ENCODE measurements around the gene SETDB2. TPM values are rescaled to one million over a fixed set of nuclear protein-coding genes. Genes with fewer than 3 reads are reported as not detected.

SETDB2 gene
- total RNA-seq, 1 experiment from 2014 or later: 5.9 TPM

GRCh38 chr13:49419276-49419675 is 24.8 kb upstream of the SETDB2 start:
- no peak overlapping the region for H3K27ac Mint-ChIP-seq
- no peak for ATAC-seq
- H3K36me3 Mint-ChIP-seq: no peaks in the 10 kb centered on the region
- no peaks in the 10 kb centered on the region for H3K9me3 Mint-ChIP-seq
- ChIA-PET POLR2A (no interaction called here), CTCF (no interaction called here)
- H3K27me3 Mint-ChIP-seq (ENCODE audit: low read depth): peaks cover 36% of the 10 kb centered on the region
- peaks cover 4% of the 10 kb centered on the region for H3K4me1 Mint-ChIP-seq
- no peak overlapping the region for H3K4me3 Mint-ChIP-seq
- TF ChIP-seq FOXP4 (CRISPR knock-in tag; IDR thresholded peaks at IDR 0.05) (no peak), EMX1 (CRISPR knock-in tag; IDR thresholded peaks at IDR 0.05) (no peak), CREB1 (CRISPR knock-in tag; IDR thresholded peaks at IDR 0.05) (no peak), NR3C1 (CRISPR knock-in tag; conservative IDR thresholded peaks at IDR 0.05; ENCODE audit: low read depth) (no peak), ZNF263 (CRISPR knock-in tag; IDR thresholded peaks at IDR 0.05; ENCODE audit: low read depth) (no peak), ZBTB21 (CRISPR knock-in tag; IDR thresholded peaks at IDR 0.05; ENCODE audit: borderline replicate concordance) (no peak), ZNF232 (CRISPR knock-in tag; IDR thresholded peaks at IDR 0.05) (no peak), GABPB1 (CRISPR knock-in tag; IDR thresholded peaks at IDR 0.05) (no peak), HMGA2 (CRISPR knock-in tag; IDR thresholded peaks at IDR 0.05) (no peak)
- TF ChIP-seq, protein P1, sequence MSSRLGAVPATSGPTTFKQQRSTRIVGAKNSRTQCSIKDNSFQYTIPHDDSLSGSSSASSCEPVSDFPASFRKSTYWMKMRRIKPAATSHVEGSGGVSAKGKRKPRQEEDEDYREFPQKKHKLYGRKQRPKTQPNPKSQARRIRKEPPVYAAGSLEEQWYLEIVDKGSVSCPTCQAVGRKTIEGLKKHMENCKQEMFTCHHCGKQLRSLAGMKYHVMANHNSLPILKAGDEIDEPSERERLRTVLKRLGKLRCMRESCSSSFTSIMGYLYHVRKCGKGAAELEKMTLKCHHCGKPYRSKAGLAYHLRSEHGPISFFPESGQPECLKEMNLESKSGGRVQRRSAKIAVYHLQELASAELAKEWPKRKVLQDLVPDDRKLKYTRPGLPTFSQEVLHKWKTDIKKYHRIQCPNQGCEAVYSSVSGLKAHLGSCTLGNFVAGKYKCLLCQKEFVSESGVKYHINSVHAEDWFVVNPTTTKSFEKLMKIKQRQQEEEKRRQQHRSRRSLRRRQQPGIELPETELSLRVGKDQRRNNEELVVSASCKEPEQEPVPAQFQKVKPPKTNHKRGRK (CRISPR knock-in tag; IDR thresholded peaks at IDR 0.05; ENCODE audit: borderline replicate concordance): no peak
- DNase-seq (ENCODE audit: low spot score): no peak

GRCh38 chr13:49421391-49421790 is 22.7 kb upstream of the SETDB2 start:
- no peak overlapping the region for H3K27ac Mint-ChIP-seq
- ChIA-PET CTCF (interaction anchor here (1.4 kb wide), 1 partner anchor 185 kb away, joined by 4 read pairs; no protein-coding TSS in a partner anchor), POLR2A (interaction anchor here (0.6 kb wide), 1 partner anchor 203 kb away, joined by 3 read pairs; no protein-coding TSS in a partner anchor)
- TF ChIP-seq RORB (CRISPR knock-in tag; IDR thresholded peaks at IDR 0.05) (no peak), GRHL2 (CRISPR knock-in tag; IDR thresholded peaks at IDR 0.05; ENCODE audit: insufficient replicate concordance, severe bottlenecking) (no peak), CTCF (IDR thresholded peaks at IDR 0.05) (peak; percentile 25; the same call in 1 of the 2 replicates), ZNF317 (CRISPR knock-in tag; IDR thresholded peaks at IDR 0.05; ENCODE audit: borderline replicate concordance, low read depth) (no peak), ZNF232 (CRISPR knock-in tag; IDR thresholded peaks at IDR 0.05) (no peak)
- H3K36me3 Mint-ChIP-seq: no peaks in the 10 kb centered on the region
- no peak overlapping the region for H3K4me3 Mint-ChIP-seq
- H3K4me1 Mint-ChIP-seq: peaks cover 4% of the 10 kb centered on the region; the same call in 1 of the 2 replicates
- ATAC-seq: peak; percentile 100
- peaks cover 26% of the 10 kb centered on the region for H3K27me3 Mint-ChIP-seq (ENCODE audit: low read depth)
- peak; percentile 62 for DNase-seq (ENCODE audit: low spot score)
- no peaks in the 10 kb centered on the region for H3K9me3 Mint-ChIP-seq

DNA sequence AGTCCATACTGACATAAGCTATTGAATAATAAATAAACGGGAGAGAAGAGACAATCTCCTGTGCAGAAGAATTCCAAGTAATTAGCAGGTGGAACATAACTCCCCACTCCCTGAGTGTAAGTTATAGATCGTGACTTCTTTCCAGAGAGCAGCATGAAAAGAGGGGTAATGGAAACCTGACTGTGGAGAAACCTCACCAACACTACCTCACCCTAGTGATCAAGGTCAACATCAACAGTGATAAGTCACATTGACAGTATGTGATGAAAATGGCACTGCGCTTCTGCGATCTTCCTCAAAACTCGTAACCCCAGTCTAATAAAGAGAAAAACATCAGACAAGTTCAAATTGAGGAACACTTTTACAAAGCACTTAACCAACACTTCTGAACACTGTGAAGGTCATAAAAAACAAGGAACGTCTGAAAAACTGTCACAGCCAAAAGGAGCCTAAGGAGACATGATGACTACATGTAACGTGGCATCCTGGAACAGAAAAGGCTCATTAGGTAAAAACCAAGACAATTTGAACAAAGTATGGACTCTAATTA is 20.0 kb upstream of the SETDB2 start:
- Mint-ChIP-seq H3K9me3 (no peaks in the 10 kb centered on the region), H3K27me3 (ENCODE audit: low read depth) (peaks cover 3% of the 10 kb centered on the region), H3K27ac (no peak overlapping the region), H3K36me3 (no peaks in the 10 kb centered on the region), H3K4me1 (peaks cover 9% of the 10 kb centered on the region), H3K4me3 (no peak overlapping the region)
- POLR2A ChIA-PET: no interaction called here
- DNase-seq (ENCODE audit: low spot score) (no peak), ATAC-seq (no peak)
- CTCF ChIA-PET: no interaction called here
- TF ChIP-seq, protein P2, sequence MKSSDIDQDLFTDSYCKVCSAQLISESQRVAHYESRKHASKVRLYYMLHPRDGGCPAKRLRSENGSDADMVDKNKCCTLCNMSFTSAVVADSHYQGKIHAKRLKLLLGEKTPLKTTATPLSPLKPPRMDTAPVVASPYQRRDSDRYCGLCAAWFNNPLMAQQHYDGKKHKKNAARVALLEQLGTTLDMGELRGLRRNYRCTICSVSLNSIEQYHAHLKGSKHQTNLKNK (CRISPR knock-in tag; IDR thresholded peaks at IDR 0.05): no peak
- TF ChIP-seq NFYB (CRISPR knock-in tag; conservative IDR thresholded peaks at IDR 0.05; ENCODE audit: low read depth) (no peak), JAZF1 (CRISPR knock-in tag; IDR thresholded peaks at IDR 0.05) (no peak), CBFB (CRISPR knock-in tag; IDR thresholded peaks at IDR 0.05; ENCODE audit: low read depth) (no peak), ZNF263 (CRISPR knock-in tag; IDR thresholded peaks at IDR 0.05; ENCODE audit: low read depth) (no peak), AR (CRISPR knock-in tag; IDR thresholded peaks at IDR 0.05) (no peak), ATF1 (CRISPR knock-in tag; IDR thresholded peaks at IDR 0.05) (no peak), GTF2I (CRISPR knock-in tag; conservative IDR thresholded peaks at IDR 0.05) (no peak)
- TF ChIP-seq, protein P3, sequence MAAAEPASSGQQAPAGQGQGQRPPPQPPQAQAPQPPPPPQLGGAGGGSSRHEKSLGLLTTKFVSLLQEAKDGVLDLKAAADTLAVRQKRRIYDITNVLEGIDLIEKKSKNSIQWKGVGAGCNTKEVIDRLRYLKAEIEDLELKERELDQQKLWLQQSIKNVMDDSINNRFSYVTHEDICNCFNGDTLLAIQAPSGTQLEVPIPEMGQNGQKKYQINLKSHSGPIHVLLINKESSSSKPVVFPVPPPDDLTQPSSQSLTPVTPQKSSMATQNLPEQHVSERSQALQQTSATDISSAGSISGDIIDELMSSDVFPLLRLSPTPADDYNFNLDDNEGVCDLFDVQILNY (CRISPR knock-in tag; IDR thresholded peaks at IDR 0.05): no peak
